ENCODE measurements around the gene TREX2.

GRCh38 chrX:153448556-153449367, 2.9 kb upstream of the TREX2 start:
- no peak for TF ChIP-seq CTCF (IDR thresholded peaks at IDR 0.05)
- no peak for TF ChIP-seq POLR2A (IDR thresholded peaks at IDR 0.05)
